ENCODE results near the gene NSG1.

- TF ChIP-seq CTCF (conservative IDR thresholded peaks at IDR 0.05; ENCODE audit: low read depth, low read length) (no peak), EZH2 (IDR thresholded peaks at IDR 0.05; ENCODE audit: low read length, unreplicated experiment) (no peak)
Measured at GRCh38 chr4:4436244-4436823, 49.4 kb downstream of the NSG1 start.
